ENCODE results near the gene MOV10L1. TPM values are rescaled to one million over a fixed set of nuclear protein-coding genes. Genes with fewer than 3 reads are reported as not detected.

Gene MOV10L1
- total and polyA plus RNA-seq, 9 donors = 0.94 to 6.3 (median 2.0) TPM

- intact Hi-C loops (cut with DNase I) = loop anchor here in 1 of 4 donors (10.0 kb wide), 1 partner anchor 244 kb away; no protein-coding TSS in a partner anchor
- no peaks in the 10 kb centered on the region for H3K9me3 ChIP-seq
- 67 to 78% (median 69%) methylated on average over 18 of the region's 18 CpGs for WGBS, 3 donors
- no peaks in the 10 kb centered on the region for H3K27me3 ChIP-seq
- TF ChIP-seq EP300 (IDR thresholded peaks at IDR 0.05) = no peak
- H3K36me3 ChIP-seq = no peaks in the 10 kb centered on the region
- H3K4me3 ChIP-seq = no peak overlapping the region
- peaks cover 5% of the 10 kb centered on the region for H3K4me1 ChIP-seq (ENCODE audit: insufficient read depth)
- peak in 4 of 5 donors; percentile 26 to 53 (median 52) for DNase-seq
- H3K27ac ChIP-seq = peak overlapping the region in 1 of 2 donors; percentile 16
Measured at GRCh38 chr22:50199251-50199721, 109.5 kb downstream of the MOV10L1 start.

DNA sequence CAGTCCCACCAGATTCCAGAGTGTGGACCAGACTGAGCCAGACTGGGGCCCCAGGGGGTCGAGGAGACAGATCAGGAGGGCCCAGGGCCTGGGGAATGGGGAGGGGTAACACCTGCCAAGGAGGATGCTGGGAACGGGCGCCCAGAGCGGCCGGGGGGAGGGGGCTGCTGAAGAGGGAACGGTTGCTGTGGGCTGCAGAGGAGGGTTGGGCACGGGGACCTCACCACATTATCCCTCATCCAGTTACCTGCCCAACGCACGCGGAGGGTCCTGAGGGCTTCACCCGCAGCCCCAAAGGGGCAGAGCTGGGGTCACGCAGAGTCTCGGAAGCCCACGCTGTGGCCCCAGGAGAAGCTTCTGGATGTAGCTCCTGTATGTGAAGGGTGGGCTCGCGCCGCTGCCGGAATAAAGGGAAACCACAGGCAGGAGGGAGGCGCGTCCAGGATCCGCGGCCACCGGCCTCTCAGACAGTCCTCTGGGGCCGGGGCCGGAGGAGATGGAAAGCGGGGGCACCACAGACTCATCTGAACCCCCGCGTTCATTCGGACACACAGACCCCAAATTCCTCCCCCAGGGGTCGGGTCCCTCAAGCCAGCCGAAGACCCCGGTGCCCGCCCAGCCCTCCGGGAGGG lies 110.1 kb downstream of the MOV10L1 start:
- Histone ChIP-seq H3K27me3 (no peaks in the 10 kb centered on the region), H3K9me3 (no peaks in the 10 kb centered on the region), H3K4me3 (peak overlapping the region; percentile 48), H3K4me1 (ENCODE audit: insufficient read depth) (peaks cover 5% of the 10 kb centered on the region), H3K27ac (peak overlapping the region; percentile 16 to 81), H3K36me3 (no peaks in the 10 kb centered on the region)
- WGBS, 3 donors = 11 to 14% (median 11%) methylated on average over 31 to 34 of the region's 34 CpGs
- no peak for TF ChIP-seq EP300 (IDR thresholded peaks at IDR 0.05)
- TF ChIP-seq POLR2A (IDR thresholded peaks at IDR 0.05) = no peak
- TF ChIP-seq CTCF (IDR thresholded peaks at IDR 0.05) = no peak
- intact Hi-C loops (cut with DNase I) = loop anchor here in 1 of 4 donors (10.0 kb wide), 2 partner anchors 55 to 245 kb away; no protein-coding TSS in a partner anchor
- peak in 2 of 5 donors; percentile 54 to 58 for DNase-seq

DNA sequence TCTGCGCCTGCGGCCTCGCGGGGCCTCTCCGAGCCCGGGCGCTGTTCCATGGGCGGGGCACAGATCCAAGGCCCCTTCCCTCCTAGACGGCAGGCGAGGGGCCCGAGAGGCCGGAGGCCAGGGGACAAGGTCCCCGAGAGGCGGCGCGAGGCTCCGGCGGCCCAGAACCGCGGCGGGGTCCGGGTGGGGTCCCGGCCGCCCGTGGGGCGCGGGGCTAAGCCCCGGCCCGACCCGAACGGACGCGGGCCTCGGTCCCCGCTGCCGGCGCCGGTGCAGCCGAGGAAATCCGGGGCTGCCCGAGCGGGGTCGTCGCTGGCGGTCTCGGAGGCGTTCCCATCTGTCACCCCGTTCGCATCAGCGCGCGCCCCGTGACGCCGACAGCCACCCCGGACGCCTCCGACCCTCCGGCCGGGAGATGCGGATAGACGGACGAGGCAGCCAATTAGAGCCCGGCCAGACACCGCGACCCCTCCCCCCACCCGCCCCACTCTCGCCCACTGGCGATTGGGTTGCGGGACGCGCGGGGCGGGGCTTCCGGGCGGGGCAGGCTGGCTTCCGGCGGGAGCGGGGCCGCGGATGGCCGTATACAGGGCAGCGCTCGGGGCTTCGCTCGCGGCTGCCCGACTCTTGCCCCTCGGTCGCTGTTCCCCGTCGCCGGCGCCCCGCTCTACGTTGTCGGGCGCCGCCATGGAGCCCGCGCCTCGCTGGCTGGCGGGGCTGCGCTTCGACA lies 110.8 kb downstream of the MOV10L1 start, which contains the start of gene SELENOO:
Gene SELENOO (plus strand): TSS at position 551 of the 730 bp plus-strand sequence. CDS start 26 bp downstream, at position 577.
- Histone ChIP-seq H3K27ac (peak within 1 kb of the TSS; percentile 16 to 81), H3K36me3 (no peaks in the 10 kb centered on the region), H3K27me3 (no peaks in the 10 kb centered on the region), H3K9me3 (no peaks in the 10 kb centered on the region), H3K4me3 (peak within 1 kb of the TSS; percentile 48), H3K4me1 (ENCODE audit: insufficient read depth) (peaks cover 5% of the 10 kb centered on the region)
- intact Hi-C loops (cut with DNase I) = loop anchor here in 1 of 4 donors (10.0 kb wide), 1 partner anchor 56 kb away; no protein-coding TSS in a partner anchor
- peak; percentile 92 to 95 (median 93) for DNase-seq
- 0 to 1% (median 0%) methylated on average over 33 to 105 of the region's 105 CpGs for WGBS, 3 donors
- peak; percentile 84 for TF ChIP-seq POLR2A (IDR thresholded peaks at IDR 0.05)
- TF ChIP-seq CTCF (IDR thresholded peaks at IDR 0.05) = no peak

- Histone ChIP-seq H3K27ac (peak overlapping the region in 1 of 2 donors; percentile 81), H3K9me3 (no peaks in the 10 kb centered on the region), H3K4me1 (ENCODE audit: insufficient read depth) (peaks cover 5% of the 10 kb centered on the region), H3K4me3 (peak overlapping the region; percentile 48), H3K36me3 (no peaks in the 10 kb centered on the region), H3K27me3 (no peaks in the 10 kb centered on the region)
- WGBS, 3 donors = 2 to 3% (median 2%) methylated on average over 38 to 115 of the region's 115 CpGs
- peak in 3 of 5 donors; percentile 40 to 69 (median 54) for DNase-seq
- TF ChIP-seq EP300 (IDR thresholded peaks at IDR 0.05) = no peak
- no peak for TF ChIP-seq POLR2A (IDR thresholded peaks at IDR 0.05)
- no peak for TF ChIP-seq CTCF (IDR thresholded peaks at IDR 0.05)
- intact Hi-C loops (cut with DNase I) = loop anchor here in 1 of 4 donors (10.0 kb wide), 1 partner anchor 57 kb away; no protein-coding TSS in a partner anchor
Measured at GRCh38 chr22:50201191-50202129, 111.7 kb downstream of the MOV10L1 start.
